H9 (cell line): ENCODE measurements around the gene FRMPD3. TPM values are rescaled to one million over a fixed set of nuclear protein-coding genes. Genes with fewer than 3 reads are reported as not detected.

Source experiments
- DNase-seq: peaks from one replicate; pipeline ENCODE4 v3.0.0-alpha.2; 2017
- H2AFZ ChIP-seq: one replicate; pipeline ENCODE4 v1.6.1; 2013; ENCODE audit warnings: mild to moderate bottlenecking, low read length, control low read depth, moderate library complexity
- H2AK5ac ChIP-seq: 2 replicates; pipeline ENCODE4 v1.6.1; 2013; ENCODE audit warnings: low read length, control low read depth, mixed read lengths; ENCODE audit not compliant: insufficient read length
- H2BK120ac ChIP-seq: one replicate; pipeline ENCODE4 v1.6.1; 2013; ENCODE audit warnings: low read depth, mild to moderate bottlenecking, low read length, control low read depth, inconsistent platforms; ENCODE audit not compliant: poor library complexity, severe bottlenecking
- H2BK12ac ChIP-seq: 2 replicates; pipeline ENCODE4 v1.6.1; 2013; ENCODE audit warnings: low read length, control low read depth, mixed read lengths, low read depth; ENCODE audit not compliant: insufficient read length
- H2BK15ac ChIP-seq: 2 replicates; pipeline ENCODE4 v1.6.1; 2013; ENCODE audit warnings: low read depth, low read length, control low read depth
- H2BK20ac ChIP-seq: one replicate; pipeline ENCODE4 v1.6.1; 2013; ENCODE audit warnings: low read depth, mild to moderate bottlenecking, low read length, control low read depth, inconsistent platforms; ENCODE audit not compliant: poor library complexity, severe bottlenecking
- H2BK5ac ChIP-seq: 2 replicates; pipeline ENCODE4 v1.6.1; 2013; ENCODE audit warnings: low read length, control low read depth, mixed read lengths; ENCODE audit not compliant: insufficient read length
- H3K14ac ChIP-seq: 2 replicates; pipeline ENCODE4 v1.6.1; 2013; ENCODE audit warnings: low read length, control low read depth; ENCODE audit not compliant: insufficient read depth
- H3K18ac ChIP-seq: 2 replicates; pipeline ENCODE4 v1.6.1; 2013; ENCODE audit warnings: low read depth, mild to moderate bottlenecking, mixed read lengths, low read length, control low read depth; ENCODE audit not compliant: insufficient read length
- H3K23ac ChIP-seq: 2 replicates; pipeline ENCODE4 v1.6.1; 2013; ENCODE audit warnings: low read length, control low read depth, mixed read lengths, low read depth; ENCODE audit not compliant: insufficient read length
- H3K23me2 ChIP-seq: 2 replicates; pipeline ENCODE4 v1.6.1; 2013; ENCODE audit warnings: low read depth, mild to moderate bottlenecking, mixed read lengths, low read length, control low read depth; ENCODE audit not compliant: insufficient read length, poor library complexity, severe bottlenecking
- H3K27ac ChIP-seq: 2 replicates; pipeline ENCODE4 v1.5.1; 2013; ENCODE audit warnings: low read length, control low read depth, mixed read lengths, low read depth; ENCODE audit not compliant: insufficient read length
- H3K27me3 ChIP-seq: 2 replicates; pipeline ENCODE4 v1.6.1; 2013; ENCODE audit warnings: low read length, control low read depth, inconsistent platforms; ENCODE audit not compliant: insufficient read depth
- H3K4ac ChIP-seq: 2 replicates; pipeline ENCODE4 v1.6.1; 2013; ENCODE audit warnings: low read depth, mild to moderate bottlenecking, control low read depth, inconsistent platforms, low read length, moderate library complexity
- H3K4me1 ChIP-seq: 2 replicates; pipeline ENCODE4 v1.6.1; 2013; ENCODE audit warnings: low read length, control low read depth, inconsistent platforms; ENCODE audit not compliant: insufficient read depth
- H3K4me2 ChIP-seq: 2 replicates; pipeline ENCODE4 v1.6.1; 2013; ENCODE audit warnings: low read length, control low read depth, mixed read lengths; ENCODE audit not compliant: insufficient read length, insufficient read depth
- H3K56ac ChIP-seq: 2 replicates; pipeline ENCODE4 v1.6.1; 2013; ENCODE audit warnings: low read depth, mild to moderate bottlenecking, mixed read lengths, low read length, control low read depth; ENCODE audit not compliant: insufficient read length
- H3K79me1 ChIP-seq: 2 replicates; pipeline ENCODE4 v1.6.1; 2013; ENCODE audit warnings: low read depth, mild to moderate bottlenecking, moderate library complexity, low read length, control low read depth, inconsistent platforms; ENCODE audit not compliant: insufficient read depth, poor library complexity, severe bottlenecking
- H3K79me2 ChIP-seq: 2 replicates; pipeline ENCODE4 v1.6.1; 2013; ENCODE audit warnings: low read length, control low read depth, inconsistent platforms; ENCODE audit not compliant: insufficient read depth
- H3K9ac ChIP-seq: 2 replicates; pipeline ENCODE4 v1.6.1; 2013; ENCODE audit warnings: low read length, control low read depth, mixed read lengths; ENCODE audit not compliant: insufficient read length; ENCODE audit errors: extremely low read depth
- H3K9me3 ChIP-seq: one replicate; pipeline ENCODE4 v1.6.1; 2013; ENCODE audit warnings: low read depth, low read length, inconsistent platforms; ENCODE audit not compliant: control insufficient read depth
- H3T11ph ChIP-seq: one replicate; pipeline ENCODE4 v1.6.1; 2013; ENCODE audit warnings: mild to moderate bottlenecking, low read length, control low read depth, inconsistent platforms
- H4K20me1 ChIP-seq: one replicate; pipeline ENCODE4 v1.6.1; 2013; ENCODE audit not compliant: control insufficient read depth, insufficient read length, insufficient read depth
- H4K5ac ChIP-seq: 2 replicates; pipeline ENCODE4 v1.6.1; 2013; ENCODE audit warnings: low read depth, mild to moderate bottlenecking, mixed read lengths, low read length, control low read depth; ENCODE audit not compliant: insufficient read length
- H4K8ac ChIP-seq: replicated peaks from 2 replicates; pipeline ENCODE4 v1.6.1; 2013; ENCODE audit warnings: low read length, control low read depth, mixed read lengths, low read depth; ENCODE audit not compliant: insufficient read length
- H4K91ac ChIP-seq: 2 replicates; pipeline ENCODE4 v1.6.1; 2013; ENCODE audit warnings: low read depth, mild to moderate bottlenecking, moderate library complexity, mixed read lengths, low read length, control low read depth; ENCODE audit not compliant: insufficient read length
- H3K27ac Mint-ChIP-seq, 3 experiments: 2 replicates in 2 of 3; 3 replicates in 1 of 3; pipeline ENCODE4 v1.8.0; 2020 to 2021; ENCODE audit warnings: mixed read lengths in 3 of 3, mild to moderate bottlenecking in 1 of 3, moderate library complexity in 1 of 3
- H3K27me3 Mint-ChIP-seq: 2 replicates; pipeline ENCODE4 v1.8.0; 2021; ENCODE audit warnings: low read depth, mild to moderate bottlenecking, moderate library complexity, mixed read lengths
- H3K36me3 Mint-ChIP-seq, 3 experiments: 2 replicates in 2 of 3; 3 replicates in 1 of 3; pipeline ENCODE4 v1.8.0; 2020 to 2021; ENCODE audit warnings: low read depth in 3 of 3, mixed read lengths in 3 of 3; ENCODE audit not compliant: insufficient read depth in 1 of 3
- H3K4me1 Mint-ChIP-seq, 2 experiments: 2 replicates each; pipeline ENCODE4 v1.8.0; 2020; ENCODE audit warnings: mixed read lengths in 2 of 2
- H3K4me3 Mint-ChIP-seq, 2 experiments: 2 replicates in 1 of 2; 3 replicates in 1 of 2; pipeline ENCODE4 v1.8.0; 2020 to 2021; ENCODE audit warnings: mild to moderate bottlenecking in 2 of 2, mixed read lengths in 2 of 2, moderate library complexity in 1 of 2
- H3K9me3 Mint-ChIP-seq, 2 experiments: 2 replicates in 1 of 2; 3 replicates in 1 of 2; pipeline ENCODE4 v1.8.0; 2020; ENCODE audit warnings: mild to moderate bottlenecking in 2 of 2, mixed read lengths in 2 of 2, moderate library complexity in 1 of 2
- CTCF ChIP-seq: fragments of 200-600 bp; sonication (generic); conservative IDR thresholded peaks from 3 replicates; pipeline ENCODE4 v1.8.0; 2021; ENCODE audit warnings: antibody characterized with exemption, mild to moderate bottlenecking
- WGBS: extraction: QIAGEN DNeasy Blood & Tissue Kit; methylation state at CpG from one replicate; pipeline ENCODE4 v1.1.7; 2013; ENCODE audit warnings: missing lambda C conversion rate, low lambda C conversion rate, mixed read lengths; ENCODE audit not compliant: insufficient read length; ENCODE audit errors: extremely low coverage; 5-methylcytosine and 5-hydroxymethylcytosine counted together
- total RNA-seq: library from RNA; stranded (reverse); gene quantifications from 2 replicates; pipeline ENCODE4 v1.2.1, GENCODE V29; 2021

FRMPD3 gene
- total RNA-seq, 1 experiment from 2014 or later, result 0.26 TPM

GRCh38 chrX:107421337-107421861 lies 28.1 kb upstream of the FRMPD3 start:
- H3K9me3 Mint-ChIP-seq, result peaks cover 17 to 46% of the 10 kb centered on the region in 2 experiments
- H4K91ac ChIP-seq, result no peak overlapping the region
- no peak overlapping the region for H3K4me2 ChIP-seq
- H2AK5ac ChIP-seq, result no peak overlapping the region
- H3K4me1 Mint-ChIP-seq, result no peaks in the 10 kb centered on the region; a peak in 1 of 4 replicates
- no peak overlapping the region for H2BK12ac ChIP-seq
- H3K27me3 ChIP-seq, result no peaks in the 10 kb centered on the region; the same call in 1 of the 2 replicates
- WGBS, result no CpG with 5 or more reads among the region's 3 CpGs
- H3K23me2 ChIP-seq, result no peaks in the 10 kb centered on the region
- H3K27ac ChIP-seq, result no peak overlapping the region
- H3K4me1 ChIP-seq, result no peaks in the 10 kb centered on the region; the same call in 1 of the 2 replicates
- no peak overlapping the region for H4K5ac ChIP-seq
- H3K27me3 Mint-ChIP-seq, result peaks cover 5% of the 10 kb centered on the region
- no peaks in the 10 kb centered on the region for H4K20me1 ChIP-seq
- no peaks in the 10 kb centered on the region for H3K79me1 ChIP-seq
- no peak overlapping the region for H2BK15ac ChIP-seq
- H3K18ac ChIP-seq, result no peak overlapping the region
- no peak for TF ChIP-seq CTCF
- H3K14ac ChIP-seq, result no peak overlapping the region
- H4K8ac ChIP-seq, result no peak overlapping the region
- no peak overlapping the region for H2BK20ac ChIP-seq
- no peak overlapping the region for H3K56ac ChIP-seq
- no peak overlapping the region for H3K27ac Mint-ChIP-seq
- H3K36me3 Mint-ChIP-seq, result peaks cover 6 to 7% (median 6%) of the 10 kb centered on the region in 3 experiments; a peak in 5 of 7 replicates
- no peak for DNase-seq
- no peak overlapping the region for H3K23ac ChIP-seq
- H2BK5ac ChIP-seq, result no peak overlapping the region
- H3K4me3 Mint-ChIP-seq, result no peak overlapping the region
- no peak overlapping the region for H2AFZ ChIP-seq
- H2BK120ac ChIP-seq, result no peak overlapping the region
- H3K9ac ChIP-seq, result no peak overlapping the region
- H3K4ac ChIP-seq, result no peak overlapping the region
- no peaks in the 10 kb centered on the region for H3K79me2 ChIP-seq
- H3K9me3 ChIP-seq, result no peaks in the 10 kb centered on the region
- no peak overlapping the region for H3T11ph ChIP-seq
